Thyroid gland (tissue), 4 donors: ENCODE data around the gene PHACTR3.

Source experiments
- POLR2A ChIP-seq, 2 donors: fragments of 450-650 bp; IDR thresholded peaks; one replicate each; pipeline ENCODE4 v1.6.1; 2017; ENCODE audit warnings: antibody characterized with exemption in 2 of 2, mild to moderate bottlenecking in 2 of 2, moderate library complexity in 1 of 2
- TF ChIP-seq, protein P1 (sequence below), 6 experiments: fragments of 200-600 bp in 3 of 6; fragments of 450-650 bp in 3 of 6; sonication (generic) in 3 of 6; IDR thresholded peaks; one replicate each; pipeline ENCODE4 v1.5.1; 2016 to 2019; ENCODE audit warnings: antibody characterized with exemption in 6 of 6, mild to moderate bottlenecking in 2 of 6, inconsistent platforms in 1 of 6, moderate library complexity in 1 of 6

DNA sequence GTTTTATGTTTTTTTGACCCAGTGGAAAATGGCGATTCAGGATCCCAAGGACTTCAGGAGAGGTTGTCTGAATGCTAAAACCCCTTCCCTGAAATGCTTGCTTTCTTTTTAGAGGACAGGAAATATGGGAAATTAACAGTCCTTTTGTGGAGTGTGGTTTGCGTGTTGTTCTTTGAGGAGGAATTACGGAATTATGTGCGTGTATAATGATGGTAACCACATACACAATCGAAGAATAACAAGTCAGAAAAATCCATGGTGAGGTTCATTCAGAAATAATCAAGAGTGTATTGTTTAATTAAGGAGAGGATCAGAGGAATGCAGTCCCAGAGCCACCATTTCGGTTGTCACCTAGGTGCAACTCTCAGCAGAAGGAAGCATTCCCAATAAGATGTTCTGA lies 73.2 kb downstream of the PHACTR3 start:
- TF ChIP-seq, protein P1, sequence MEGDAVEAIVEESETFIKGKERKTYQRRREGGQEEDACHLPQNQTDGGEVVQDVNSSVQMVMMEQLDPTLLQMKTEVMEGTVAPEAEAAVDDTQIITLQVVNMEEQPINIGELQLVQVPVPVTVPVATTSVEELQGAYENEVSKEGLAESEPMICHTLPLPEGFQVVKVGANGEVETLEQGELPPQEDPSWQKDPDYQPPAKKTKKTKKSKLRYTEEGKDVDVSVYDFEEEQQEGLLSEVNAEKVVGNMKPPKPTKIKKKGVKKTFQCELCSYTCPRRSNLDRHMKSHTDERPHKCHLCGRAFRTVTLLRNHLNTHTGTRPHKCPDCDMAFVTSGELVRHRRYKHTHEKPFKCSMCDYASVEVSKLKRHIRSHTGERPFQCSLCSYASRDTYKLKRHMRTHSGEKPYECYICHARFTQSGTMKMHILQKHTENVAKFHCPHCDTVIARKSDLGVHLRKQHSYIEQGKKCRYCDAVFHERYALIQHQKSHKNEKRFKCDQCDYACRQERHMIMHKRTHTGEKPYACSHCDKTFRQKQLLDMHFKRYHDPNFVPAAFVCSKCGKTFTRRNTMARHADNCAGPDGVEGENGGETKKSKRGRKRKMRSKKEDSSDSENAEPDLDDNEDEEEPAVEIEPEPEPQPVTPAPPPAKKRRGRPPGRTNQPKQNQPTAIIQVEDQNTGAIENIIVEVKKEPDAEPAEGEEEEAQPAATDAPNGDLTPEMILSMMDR (IDR thresholded peaks at IDR 0.05): no peak
- no peak for TF ChIP-seq POLR2A (IDR thresholded peaks at IDR 0.05)
